ENCODE results near the gene OR9A4. TPM values are rescaled to one million over a fixed set of nuclear protein-coding genes. Genes with fewer than 3 reads are reported as not detected.

The OR9A4 gene
- total RNA-seq, 1 experiment from 2014 or later, result not detected

DNA sequence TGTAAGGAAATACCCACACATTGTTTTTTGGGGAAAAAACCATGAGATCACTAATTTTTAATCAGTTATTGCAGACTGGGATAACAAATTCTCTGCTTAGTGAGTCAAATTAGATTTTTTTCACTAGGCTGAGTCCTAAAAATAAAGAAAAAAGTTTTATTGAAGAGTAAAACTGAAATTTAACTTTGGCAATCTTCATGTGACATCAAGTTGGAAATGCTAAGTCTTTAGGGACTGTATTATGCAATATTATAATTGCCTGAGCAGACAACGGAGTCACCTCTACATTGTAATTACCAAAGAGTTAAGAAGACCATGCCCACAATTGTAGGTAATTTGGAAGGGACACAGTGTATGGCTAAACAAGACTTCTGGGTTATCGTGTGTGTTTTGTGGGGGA is 32.8 kb downstream of the OR9A4 start:
- no peak for DNase-seq
- Histone ChIP-seq H3K27me3 (ENCODE audit: insufficient read depth, low read length) (no peaks in the 10 kb centered on the region), H3K14ac (ENCODE audit: insufficient read depth, low read length) (no peak overlapping the region), H2BK15ac (ENCODE audit: low read depth, low read length) (no peak overlapping the region), H4K5ac (ENCODE audit: insufficient read length, low read depth, low read length) (no peak overlapping the region), H3K4ac (ENCODE audit: low read depth, low read length) (no peak overlapping the region), H3K18ac (ENCODE audit: insufficient read length, low read depth, low read length) (no peak overlapping the region), H3K79me2 (ENCODE audit: insufficient read depth, low read length) (no peaks in the 10 kb centered on the region), H4K20me1 (ENCODE audit: control insufficient read depth, insufficient read depth, insufficient read length) (no peaks in the 10 kb centered on the region), H3K9me3 (ENCODE audit: control insufficient read depth, low read depth, low read length) (no peaks in the 10 kb centered on the region), H4K91ac (ENCODE audit: insufficient read length, low read depth, low read length) (no peak overlapping the region), H3K56ac (ENCODE audit: insufficient read length, low read depth, low read length) (no peak overlapping the region), H2AK5ac (ENCODE audit: insufficient read length, low read length) (no peak overlapping the region), H2AFZ (ENCODE audit: low read length) (no peak overlapping the region), H3T11ph (ENCODE audit: low read length) (no peak overlapping the region), H2BK12ac (ENCODE audit: insufficient read length, low read depth, low read length) (no peak overlapping the region), H2BK20ac (ENCODE audit: low read depth, low read length, poor library complexity, severe bottlenecking) (no peak overlapping the region), H3K4me2 (ENCODE audit: insufficient read depth, insufficient read length, low read length) (no peak overlapping the region), H2BK120ac (ENCODE audit: low read depth, low read length, poor library complexity, severe bottlenecking) (no peak overlapping the region), H3K23me2 (ENCODE audit: insufficient read length, low read depth, low read length, poor library complexity, severe bottlenecking) (no peaks in the 10 kb centered on the region), H3K4me1 (ENCODE audit: insufficient read depth, low read length) (no peaks in the 10 kb centered on the region), H2BK5ac (ENCODE audit: insufficient read length, low read length) (no peak overlapping the region), H3K9ac (ENCODE audit: extremely low read depth, insufficient read length, low read length) (no peak overlapping the region), H3K79me1 (ENCODE audit: insufficient read depth, low read depth, low read length, poor library complexity, severe bottlenecking) (no peaks in the 10 kb centered on the region), H4K8ac (replicated peaks; ENCODE audit: insufficient read length, low read depth, low read length) (no peak overlapping the region), H3K23ac (ENCODE audit: insufficient read length, low read depth, low read length) (no peak overlapping the region), H3K27ac (ENCODE audit: insufficient read length, low read depth, low read length) (no peak overlapping the region)
- Mint-ChIP-seq H3K4me3 (no peak overlapping the region), H3K9me3 (no peaks in the 10 kb centered on the region), H3K27me3 (ENCODE audit: low read depth) (no peaks in the 10 kb centered on the region), H3K27ac (no peak overlapping the region), H3K4me1 (peaks cover under 1% of the 10 kb centered on the region in 2 experiments), H3K36me3 (ENCODE audit: insufficient read depth in 1 of 3, low read depth in 3 of 3) (no peaks in the 10 kb centered on the region; a peak in 1 of 7 replicates)
- no CpG with 5 or more reads among the region's 2 CpGs for WGBS (ENCODE audit: extremely low coverage, insufficient read length, low lambda C conversion rate)
- TF ChIP-seq, protein P1, sequence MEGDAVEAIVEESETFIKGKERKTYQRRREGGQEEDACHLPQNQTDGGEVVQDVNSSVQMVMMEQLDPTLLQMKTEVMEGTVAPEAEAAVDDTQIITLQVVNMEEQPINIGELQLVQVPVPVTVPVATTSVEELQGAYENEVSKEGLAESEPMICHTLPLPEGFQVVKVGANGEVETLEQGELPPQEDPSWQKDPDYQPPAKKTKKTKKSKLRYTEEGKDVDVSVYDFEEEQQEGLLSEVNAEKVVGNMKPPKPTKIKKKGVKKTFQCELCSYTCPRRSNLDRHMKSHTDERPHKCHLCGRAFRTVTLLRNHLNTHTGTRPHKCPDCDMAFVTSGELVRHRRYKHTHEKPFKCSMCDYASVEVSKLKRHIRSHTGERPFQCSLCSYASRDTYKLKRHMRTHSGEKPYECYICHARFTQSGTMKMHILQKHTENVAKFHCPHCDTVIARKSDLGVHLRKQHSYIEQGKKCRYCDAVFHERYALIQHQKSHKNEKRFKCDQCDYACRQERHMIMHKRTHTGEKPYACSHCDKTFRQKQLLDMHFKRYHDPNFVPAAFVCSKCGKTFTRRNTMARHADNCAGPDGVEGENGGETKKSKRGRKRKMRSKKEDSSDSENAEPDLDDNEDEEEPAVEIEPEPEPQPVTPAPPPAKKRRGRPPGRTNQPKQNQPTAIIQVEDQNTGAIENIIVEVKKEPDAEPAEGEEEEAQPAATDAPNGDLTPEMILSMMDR (conservative IDR thresholded peaks at IDR 0.05), result no peak
